IPS-15b (cell line): Measurements from ENCODE around the gene COQ8A.

Experiments
- H3K27me3 ChIP-seq: one replicate; pipeline ENCODE4 v1.6.1; 2013; ENCODE audit warnings: low read length; ENCODE audit not compliant: control insufficient read depth, insufficient read depth
- H3K36me3 ChIP-seq: one replicate; pipeline ENCODE4 v1.6.1; 2013; ENCODE audit warnings: low read length; ENCODE audit not compliant: control insufficient read depth, insufficient read depth
- H3K4me1 ChIP-seq: one replicate; pipeline ENCODE4 v1.6.1; 2013; ENCODE audit warnings: mild to moderate bottlenecking, low read length; ENCODE audit not compliant: control insufficient read depth, insufficient read depth
- H3K4me3 ChIP-seq: one replicate; pipeline ENCODE4 v1.5.1; 2013; ENCODE audit warnings: low read depth, low read length
- H3K9ac ChIP-seq: one replicate; pipeline ENCODE4 v1.6.1; 2013; ENCODE audit warnings: low read depth, mild to moderate bottlenecking, low read length
- H3K9me3 ChIP-seq: one replicate; pipeline ENCODE4 v1.6.1; 2013; ENCODE audit warnings: mild to moderate bottlenecking, low read length; ENCODE audit not compliant: control insufficient read depth, insufficient read depth

Gene COQ8A

GRCh38 chr1:226946285-226946684 is 6.2 kb downstream of the COQ8A start:
- no peak overlapping the region for H3K4me3 ChIP-seq
- no peaks in the 10 kb centered on the region for H3K4me1 ChIP-seq
- H3K9ac ChIP-seq, result no peak overlapping the region
- H3K9me3 ChIP-seq, result no peaks in the 10 kb centered on the region
- H3K27me3 ChIP-seq, result no peaks in the 10 kb centered on the region
- no peaks in the 10 kb centered on the region for H3K36me3 ChIP-seq

- H3K36me3 ChIP-seq, result no peaks in the 10 kb centered on the region
- no peaks in the 10 kb centered on the region for H3K4me1 ChIP-seq
- no peaks in the 10 kb centered on the region for H3K9me3 ChIP-seq
- no peaks in the 10 kb centered on the region for H3K27me3 ChIP-seq
- H3K9ac ChIP-seq, result no peak overlapping the region
- H3K4me3 ChIP-seq, result no peak overlapping the region
Observed at GRCh38 chr1:226946841-226947240, 6.7 kb downstream of the COQ8A start.

GRCh38 chr1:226948051-226948450 is 8.0 kb downstream of the COQ8A start:
- no peaks in the 10 kb centered on the region for H3K4me1 ChIP-seq
- H3K9ac ChIP-seq, result no peak overlapping the region
- no peaks in the 10 kb centered on the region for H3K9me3 ChIP-seq
- H3K27me3 ChIP-seq, result no peaks in the 10 kb centered on the region
- H3K36me3 ChIP-seq, result no peaks in the 10 kb centered on the region
- H3K4me3 ChIP-seq, result no peak overlapping the region

- no peaks in the 10 kb centered on the region for H3K4me1 ChIP-seq
- H3K36me3 ChIP-seq, result no peaks in the 10 kb centered on the region
- H3K4me3 ChIP-seq, result no peak overlapping the region
- H3K27me3 ChIP-seq, result no peaks in the 10 kb centered on the region
- no peak overlapping the region for H3K9ac ChIP-seq
- no peaks in the 10 kb centered on the region for H3K9me3 ChIP-seq
Observed at GRCh38 chr1:226948480-226948879, 8.4 kb downstream of the COQ8A start.

- Histone ChIP-seq H3K36me3 (no peaks in the 10 kb centered on the region), H3K4me1 (no peaks in the 10 kb centered on the region)
Observed at GRCh38 chr1:226948996-226949395, 8.9 kb downstream of the COQ8A start.

GRCh38 chr1:226949401-226949800 is 9.3 kb downstream of the COQ8A start:
- H3K4me1 ChIP-seq, result no peaks in the 10 kb centered on the region
- no peaks in the 10 kb centered on the region for H3K27me3 ChIP-seq
- H3K9me3 ChIP-seq, result no peaks in the 10 kb centered on the region
- H3K4me3 ChIP-seq, result no peak overlapping the region
- no peak overlapping the region for H3K9ac ChIP-seq
- H3K36me3 ChIP-seq, result no peaks in the 10 kb centered on the region

More at GRCh38 chr1:226948996-226949395, 8.9 kb downstream of the COQ8A start:
- H3K9me3 ChIP-seq, result no peaks in the 10 kb centered on the region
- no peak overlapping the region for H3K9ac ChIP-seq
- H3K27me3 ChIP-seq, result no peaks in the 10 kb centered on the region
- no peak overlapping the region for H3K4me3 ChIP-seq

GRCh38 chr1:226950316-226950715 is 10.2 kb downstream of the COQ8A start:
- no peaks in the 10 kb centered on the region for H3K36me3 ChIP-seq
- no peak overlapping the region for H3K4me3 ChIP-seq
- H3K9ac ChIP-seq, result no peak overlapping the region
- H3K27me3 ChIP-seq, result no peaks in the 10 kb centered on the region
- no peaks in the 10 kb centered on the region for H3K4me1 ChIP-seq
- H3K9me3 ChIP-seq, result no peaks in the 10 kb centered on the region

- no peaks in the 10 kb centered on the region for H3K9me3 ChIP-seq
- H3K27me3 ChIP-seq, result no peaks in the 10 kb centered on the region
- H3K4me1 ChIP-seq, result no peaks in the 10 kb centered on the region
- H3K9ac ChIP-seq, result no peak overlapping the region
- H3K4me3 ChIP-seq, result no peak overlapping the region
- H3K36me3 ChIP-seq, result no peaks in the 10 kb centered on the region
Observed at GRCh38 chr1:226950871-226951270, 10.8 kb downstream of the COQ8A start.

- no peak overlapping the region for H3K9ac ChIP-seq
- H3K36me3 ChIP-seq, result no peaks in the 10 kb centered on the region
- no peaks in the 10 kb centered on the region for H3K9me3 ChIP-seq
- no peaks in the 10 kb centered on the region for H3K4me1 ChIP-seq
- no peaks in the 10 kb centered on the region for H3K27me3 ChIP-seq
- no peak overlapping the region for H3K4me3 ChIP-seq
Observed at GRCh38 chr1:226951286-226952117, 11.4 kb downstream of the COQ8A start.

GRCh38 chr1:226952118-226952441 is 12.0 kb downstream of the COQ8A start:
- Histone ChIP-seq H3K36me3 (no peaks in the 10 kb centered on the region), H3K4me3 (no peak overlapping the region), H3K9ac (no peak overlapping the region), H3K27me3 (no peaks in the 10 kb centered on the region), H3K9me3 (no peaks in the 10 kb centered on the region), H3K4me1 (no peaks in the 10 kb centered on the region)

- Histone ChIP-seq H3K9me3 (no peaks in the 10 kb centered on the region), H3K9ac (no peak overlapping the region), H3K4me3 (no peak overlapping the region), H3K27me3 (no peaks in the 10 kb centered on the region), H3K36me3 (no peaks in the 10 kb centered on the region), H3K4me1 (no peaks in the 10 kb centered on the region)
Observed at GRCh38 chr1:226953175-226953800, 13.2 kb downstream of the COQ8A start.

GRCh38 chr1:226954337-226954736 is 14.2 kb downstream of the COQ8A start:
- H3K9me3 ChIP-seq, result no peaks in the 10 kb centered on the region
- no peaks in the 10 kb centered on the region for H3K4me1 ChIP-seq
- no peaks in the 10 kb centered on the region for H3K27me3 ChIP-seq
- H3K36me3 ChIP-seq, result no peaks in the 10 kb centered on the region
- no peak overlapping the region for H3K4me3 ChIP-seq
- no peak overlapping the region for H3K9ac ChIP-seq
